A549 (cell line): ENCODE measurements around the gene PLEKHA6. TPM values are rescaled to one million over a fixed set of nuclear protein-coding genes. Genes with fewer than 3 reads are reported as not detected.

ENCODE experiments used
- ATAC-seq, 2 experiments: fragments of 200-7000 bp in 1 of 2; fragments of >200 bp in 1 of 2; cut with Nextera tagmentation in 1 of 2; cut with Tn5 transposase in 1 of 2; 3 replicates each; pipeline versions ENCODE4 v1.8.0 to v1.9.1; 2018 to 2020; ENCODE audit warnings: mild to moderate bottlenecking in 1 of 2, moderate library complexity in 1 of 2
- CTCF ChIA-PET: fragments of 300-600 bp; sonication (Branson Sonifier 250); formaldehyde crosslinking; extraction: SDS; loops from one replicate; lab custom pipeline; 2021; ENCODE audit warnings: antibody characterized with exemption, inconsistent platforms; lab: Yijun Ruan, JAX
- POLR2A ChIA-PET: fragments of 350-600 bp; formaldehyde crosslinking; extraction: SDS; loops from one replicate; lab custom pipeline; 2021; ENCODE audit warnings: antibody characterized with exemption, inconsistent platforms; lab: Yijun Ruan, JAX
- DNase-seq, 2 experiments: peaks; one replicate each; pipeline versions ENCODE4 v3.0.0 to v3.0.0-alpha.2; 2011 to 2016; ENCODE audit warnings: low read depth in 1 of 2, low spot score in 1 of 2
- FAIRE-seq: peaks from 2 replicates; lab custom pipeline; 2011; peaks lifted over from hg19 to GRCh38; lab: Jason Lieb, UNC
- H3K27ac ChIP-seq, 2 experiments: fragments of >200 bp; sonication (Bioruptor Twin); formaldehyde crosslinking; 3 replicates each; pipeline ENCODE4 v1.5.1; 2016 to 2017
- H3K4me1 ChIP-seq: fragments of >200 bp; sonication (Bioruptor Twin); formaldehyde crosslinking; 3 replicates; pipeline ENCODE4 v1.6.1; 2016
- H3K4me2 ChIP-seq: fragments of >200 bp; sonication (Bioruptor Twin); formaldehyde crosslinking; 3 replicates; pipeline ENCODE4 v1.6.1; 2016
- H3K4me3 ChIP-seq: fragments of >200 bp; sonication (Bioruptor Twin); formaldehyde crosslinking; 3 replicates; pipeline ENCODE4 v1.5.1; 2016
- H3K9me3 ChIP-seq: fragments of >200 bp; sonication (Bioruptor Twin); formaldehyde crosslinking; 3 replicates; pipeline ENCODE4 v1.6.1; 2016
- CBX2 ChIP-seq: fragments of 200-600 bp; sonication (generic); IDR thresholded peaks from 2 replicates; pipeline ENCODE4 v1.6.1; 2016; ENCODE audit warnings: low read depth, mild to moderate bottlenecking, borderline replicate concordance
- CBX8 ChIP-seq: fragments of 200-600 bp; sonication (generic); IDR thresholded peaks from 2 replicates; pipeline ENCODE4 v1.6.1; 2016
- CHD4 ChIP-seq: fragments of 200-600 bp; sonication (generic); IDR thresholded peaks from 2 replicates; pipeline ENCODE4 v1.6.1; 2016; ENCODE audit warnings: antibody characterized with exemption, mild to moderate bottlenecking, borderline replicate concordance
- EHMT2 ChIP-seq: fragments of 200-600 bp; sonication (generic); IDR thresholded peaks from 2 replicates; pipeline ENCODE4 v1.6.1; 2016; ENCODE audit warnings: antibody characterized with exemption, low read depth, mild to moderate bottlenecking, moderate library complexity
- EP300 ChIP-seq, 2 experiments: fragments of >200 bp; sonication (Bioruptor Twin); formaldehyde crosslinking; IDR thresholded peaks; 2 replicates in 1 of 2; 3 replicates in 1 of 2; pipeline ENCODE4 v1.6.1; 2016 to 2017
- FOSB ChIP-seq: fragments of 250-450 bp; sonication (Bioruptor Pico); IDR thresholded peaks from 2 replicates; pipeline ENCODE4 v1.5.0; 2020; ENCODE audit warnings: mild to moderate bottlenecking, moderate library complexity
- GATA3 ChIP-seq: IDR thresholded peaks from 2 replicates; pipeline ENCODE4 v1.6.1; 2012; ENCODE audit warnings: borderline replicate concordance
- JUN ChIP-seq, 2 experiments: fragments of >200 bp; sonication (Bioruptor Twin); formaldehyde crosslinking; IDR thresholded peaks; 2 replicates in 1 of 2; 3 replicates in 1 of 2; pipeline ENCODE4 v1.6.1; 2016 to 2017
- KDM5A ChIP-seq: fragments of 200-600 bp; sonication (generic); IDR thresholded peaks from 2 replicates; pipeline ENCODE4 v1.6.1; 2016; ENCODE audit warnings: antibody characterized with exemption, mild to moderate bottlenecking
- MAZ ChIP-seq: fragments of 150-350 bp; IDR thresholded peaks from 2 replicates; pipeline ENCODE4 v1.6.1; 2014; ENCODE audit warnings: antibody characterized with exemption, low read depth, low read length, borderline replicate concordance
- NPAS2 ChIP-seq: fragments of 250-450 bp; sonication (Bioruptor Pico); IDR thresholded peaks from 2 replicates; pipeline ENCODE4 v1.8.0; 2022; ENCODE audit warnings: mild to moderate bottlenecking, moderate library complexity, borderline replicate concordance
- POLR2A ChIP-seq: IDR thresholded peaks from 2 replicates; pipeline ENCODE4 v1.6.1; 2012; ENCODE audit warnings: mild to moderate bottlenecking, low read length
- POLR2AphosphoS2 ChIP-seq: conservative IDR thresholded peaks from 2 replicates; pipeline ENCODE4 v1.6.1; 2012; ENCODE audit warnings: low read length, improper control_type of control experiment, inconsistent platforms
- RCOR1 ChIP-seq: fragments of 150-350 bp; IDR thresholded peaks from 2 replicates; pipeline ENCODE4 v1.6.1; 2014; ENCODE audit warnings: antibody characterized with exemption, low read length, low read depth
- RFX5 ChIP-seq: fragments of 450-650 bp; IDR thresholded peaks from 2 replicates; pipeline ENCODE4 v1.7.1; 2014; ENCODE audit warnings: antibody characterized with exemption, mild to moderate bottlenecking, moderate library complexity
- SREBF2 ChIP-seq: fragments of 450-650 bp; IDR thresholded peaks from 2 replicates; pipeline ENCODE4 v1.6.1; 2014; ENCODE audit warnings: mild to moderate bottlenecking, moderate library complexity
- ZC3H11A ChIP-seq: fragments of 450-650 bp; IDR thresholded peaks from 2 replicates; pipeline ENCODE4 v1.6.1; 2014; ENCODE audit warnings: antibody characterized with exemption, mild to moderate bottlenecking
- ZNF302 ChIP-seq: fragments of 250-450 bp; sonication (Bioruptor Pico); IDR thresholded peaks from 2 replicates; pipeline ENCODE4 v1.9.0; 2021; ENCODE audit warnings: inconsistent platforms, mild to moderate bottlenecking, moderate library complexity
- WGBS: methylation state at CpG from one replicate; pipeline ENCODE4 v1.1.6; 2017; ENCODE audit errors: missing lambda C conversion rate; 5-methylcytosine and 5-hydroxymethylcytosine counted together
- polyA plus RNA-seq, 4 experiments: library from polyadenylated mRNA; depleted of rRNA in 3 of 4; stranded (reverse); fragments of >200 nt; fragmentation: RNase III in 1 of 4; extraction: RNeasy Plus Mini Kit Qiagen cat#74134 plus additional on column Dnase treatment in 1 of 4; gene quantifications; 2 replicates in 3 of 4; 3 replicates in 1 of 4; pipeline ENCODE4 v1.2.3, GENCODE V29; 2011 to 2017
- TF ChIP-seq, protein P1 (sequence below): fragments of >200 bp; sonication (Bioruptor Twin); formaldehyde crosslinking; IDR thresholded peaks from 3 replicates; pipeline ENCODE4 v1.6.1; 2016
- TF ChIP-seq, protein P2 (sequence below): IDR thresholded peaks from 2 replicates; pipeline ENCODE4 v1.6.1; 2012; ENCODE audit warnings: low read depth, borderline replicate concordance
- TF ChIP-seq, protein P3 (sequence below): fragments of 250-450 bp; sonication (Bioruptor Pico); IDR thresholded peaks from 2 replicates; pipeline ENCODE4 v1.5.0; 2020; ENCODE audit warnings: low read depth, mild to moderate bottlenecking, moderate library complexity
- TF ChIP-seq, protein P4 (sequence below): fragments of 150-350 bp; IDR thresholded peaks from 2 replicates; pipeline ENCODE4 v1.6.1; 2014; ENCODE audit warnings: low read depth, mild to moderate bottlenecking, low read length
- TF ChIP-seq, protein P5 (sequence below): fragments of 450-650 bp; IDR thresholded peaks from 2 replicates; pipeline ENCODE4 v1.6.1; 2014; ENCODE audit warnings: antibody characterized with exemption
- TF ChIP-seq, protein P6 (sequence below): IDR thresholded peaks from 2 replicates; pipeline ENCODE4 v1.6.1; 2012

PLEKHA6 gene
- polyA plus RNA-seq, 2 of the 4 experiments (the other 2 are of a cell fraction) = 13.0 to 26.2 TPM

DNA sequence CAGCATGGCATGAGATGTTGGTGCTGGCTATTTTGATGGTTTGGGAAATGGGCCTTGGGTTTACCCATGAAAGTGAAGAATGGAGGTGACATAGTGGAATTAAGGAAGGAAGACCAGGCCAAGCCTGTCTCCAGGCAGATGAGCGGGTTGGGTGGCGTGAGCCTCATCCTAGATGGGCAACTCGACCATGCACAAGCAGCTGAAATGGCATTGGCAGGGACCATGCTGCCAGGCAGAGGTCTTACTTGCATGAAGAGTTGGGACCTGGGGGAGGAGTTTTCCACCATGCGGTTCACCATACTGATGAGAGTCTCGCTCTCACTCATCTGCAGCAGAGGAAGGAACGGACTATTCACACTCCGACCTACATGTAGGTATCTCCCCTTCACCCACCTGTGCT is 108.4 kb downstream of the PLEKHA6 start (continued):
- TF ChIP-seq, protein P1, sequence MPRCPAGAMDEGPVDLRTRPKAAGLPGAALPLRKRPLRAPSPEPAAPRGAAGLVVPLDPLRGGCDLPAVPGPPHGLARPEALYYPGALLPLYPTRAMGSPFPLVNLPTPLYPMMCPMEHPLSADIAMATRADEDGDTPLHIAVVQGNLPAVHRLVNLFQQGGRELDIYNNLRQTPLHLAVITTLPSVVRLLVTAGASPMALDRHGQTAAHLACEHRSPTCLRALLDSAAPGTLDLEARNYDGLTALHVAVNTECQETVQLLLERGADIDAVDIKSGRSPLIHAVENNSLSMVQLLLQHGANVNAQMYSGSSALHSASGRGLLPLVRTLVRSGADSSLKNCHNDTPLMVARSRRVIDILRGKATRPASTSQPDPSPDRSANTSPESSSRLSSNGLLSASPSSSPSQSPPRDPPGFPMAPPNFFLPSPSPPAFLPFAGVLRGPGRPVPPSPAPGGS = no peak

DNA sequence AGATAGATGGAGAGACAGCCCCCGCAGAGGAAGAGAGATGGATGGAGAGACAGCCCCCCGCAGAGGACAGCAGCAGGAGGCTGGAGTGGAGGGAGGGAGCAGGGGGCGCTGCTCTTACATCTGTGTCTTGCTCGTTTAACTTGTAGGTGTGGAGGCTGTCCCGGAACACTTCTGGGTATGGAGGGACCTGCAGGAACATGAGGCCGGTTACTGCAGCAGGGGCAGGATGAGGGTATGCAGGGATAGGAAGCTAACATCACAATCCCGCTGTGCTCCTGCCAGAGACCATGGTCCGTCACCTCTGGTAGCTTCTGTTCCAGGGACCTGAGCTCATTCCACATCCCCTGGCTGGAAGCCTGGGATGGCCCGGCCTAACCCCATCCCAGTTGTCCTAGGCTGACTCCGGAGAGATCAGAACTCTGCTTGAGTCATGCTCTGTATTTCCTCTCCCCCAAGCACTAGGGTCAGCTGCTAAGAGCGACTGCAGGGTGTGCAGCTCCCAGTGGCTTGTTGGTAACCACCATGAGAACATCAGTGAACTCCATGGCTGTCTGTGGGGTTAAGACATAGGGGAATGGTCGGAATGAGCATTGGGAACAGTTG is 109.2 kb downstream of the PLEKHA6 start:
- Histone ChIP-seq H3K4me3 (no peak overlapping the region), H3K9me3 (no peaks in the 10 kb centered on the region), H3K27ac (no peak overlapping the region), H3K4me2 (no peak overlapping the region), H3K4me1 (peaks cover 21% of the 10 kb centered on the region)
- CTCF ChIA-PET = interaction anchor here (2.1 kb wide), 1 partner anchor 148 kb away, joined by 6 read pairs; no protein-coding TSS in a partner anchor
- TF ChIP-seq SREBF2 (no peak), KDM5A (no peak), MAZ (no peak), RFX5 (no peak), POLR2A (no peak), ZC3H11A (no peak), FOSB (no peak), NPAS2 (CRISPR knock-in tag) (no peak), CBX8 (no peak), RCOR1 (no peak)
- TF ChIP-seq, protein P2, sequence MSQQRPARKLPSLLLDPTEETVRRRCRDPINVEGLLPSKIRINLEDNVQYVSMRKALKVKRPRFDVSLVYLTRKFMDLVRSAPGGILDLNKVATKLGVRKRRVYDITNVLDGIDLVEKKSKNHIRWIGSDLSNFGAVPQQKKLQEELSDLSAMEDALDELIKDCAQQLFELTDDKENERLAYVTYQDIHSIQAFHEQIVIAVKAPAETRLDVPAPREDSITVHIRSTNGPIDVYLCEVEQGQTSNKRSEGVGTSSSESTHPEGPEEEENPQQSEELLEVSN = no peak
- POLR2A ChIA-PET = no interaction called here
- 73% methylated on average over 10 of the region's 12 CpGs for WGBS
- ATAC-seq (no peak), FAIRE-seq (no peak), DNase-seq (no peak)

DNA sequence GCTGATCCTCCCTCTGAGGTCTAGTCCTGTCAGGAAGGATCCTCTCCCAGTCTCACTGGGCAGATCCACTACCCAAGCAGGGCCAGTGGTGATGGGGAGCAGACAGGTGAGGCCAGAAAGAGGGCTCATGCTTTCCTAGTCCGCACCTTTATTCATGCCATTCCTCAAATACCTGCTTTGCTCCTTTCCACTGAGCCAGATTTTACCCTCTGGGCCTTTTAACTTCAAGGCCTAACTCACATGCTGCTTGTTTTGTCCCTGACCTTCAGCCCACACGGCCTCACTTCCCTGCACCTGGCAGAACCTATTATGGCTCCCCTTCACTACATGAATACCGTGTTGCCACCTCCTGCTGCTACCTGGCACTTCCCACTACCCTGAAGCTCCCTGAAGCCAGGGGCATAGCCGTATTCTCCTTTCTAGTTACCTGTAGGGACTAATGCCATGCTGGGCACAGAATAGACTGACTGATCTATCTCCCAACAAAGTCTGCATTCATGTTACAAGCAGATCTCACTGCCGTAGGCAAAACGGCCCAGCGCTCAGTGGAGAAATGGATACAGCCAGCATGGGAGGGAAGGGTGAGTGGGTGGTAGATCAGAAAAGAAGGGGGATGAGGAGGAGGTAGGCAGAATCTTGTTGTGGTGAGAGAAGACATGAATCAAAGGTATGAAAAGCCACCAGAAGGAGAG is 109.8 kb downstream of the PLEKHA6 start:
- WGBS = 88% methylated on average over 7 of the region's 7 CpGs
- ChIA-PET POLR2A (no interaction called here), CTCF (interaction anchor here (2.1 to 4.7 kb wide), 2 partner anchors 8 to 149 kb away, joined by 6 to 27 read pairs; no protein-coding TSS in a partner anchor)
- H3K4me3 ChIP-seq = no peak overlapping the region
- FAIRE-seq = no peak
- no peak overlapping the region for H3K27ac ChIP-seq
- DNase-seq = no peak
- H3K4me1 ChIP-seq = peaks cover 14% of the 10 kb centered on the region
- ATAC-seq = no peak
- no peaks in the 10 kb centered on the region for H3K9me3 ChIP-seq
- no peak overlapping the region for H3K4me2 ChIP-seq
- no peak for TF ChIP-seq GATA3
- TF ChIP-seq JUN (IDR thresholded peaks at IDR 0.05) = no peak
- TF ChIP-seq, all 56 proteins: peak for 0

DNA sequence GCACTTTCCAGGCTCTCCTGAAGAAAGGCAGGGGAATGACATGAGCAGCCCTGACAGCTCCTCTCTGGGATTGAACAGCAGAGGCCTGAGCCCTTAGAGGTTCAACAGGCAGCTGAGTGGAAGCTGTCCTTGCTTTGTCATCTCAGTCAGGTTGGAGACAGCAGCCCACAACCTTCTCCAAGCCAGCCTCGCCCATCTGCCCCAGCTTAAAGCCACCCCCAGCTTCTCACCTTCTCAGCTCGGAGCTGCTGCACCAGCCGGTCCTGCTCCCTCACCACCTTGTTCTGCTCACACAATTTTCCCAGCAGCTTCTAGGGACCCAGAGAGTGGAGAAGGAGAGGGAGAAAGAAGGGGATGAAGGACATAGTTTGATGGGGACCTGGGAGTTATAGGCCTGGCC is 110.8 kb downstream of the PLEKHA6 start:
- FAIRE-seq (no peak), ATAC-seq (no peak), DNase-seq (no peak)
- WGBS = 89% methylated on average over 3 of the region's 3 CpGs
- Histone ChIP-seq H3K4me3 (no peak overlapping the region), H3K9me3 (no peaks in the 10 kb centered on the region), H3K4me2 (no peak overlapping the region), H3K27ac (no peak overlapping the region), H3K4me1 (peaks cover 5% of the 10 kb centered on the region)
- ChIA-PET POLR2A (no interaction called here), CTCF (interaction anchor here (0.7 to 4.7 kb wide), 8 partner anchors 9 to 150 kb away, joined by 3 to 27 read pairs (median 4); partner anchors contain the start of gene GOLT1A)
- TF ChIP-seq, protein P1 = no peak
- TF ChIP-seq, protein P3, sequence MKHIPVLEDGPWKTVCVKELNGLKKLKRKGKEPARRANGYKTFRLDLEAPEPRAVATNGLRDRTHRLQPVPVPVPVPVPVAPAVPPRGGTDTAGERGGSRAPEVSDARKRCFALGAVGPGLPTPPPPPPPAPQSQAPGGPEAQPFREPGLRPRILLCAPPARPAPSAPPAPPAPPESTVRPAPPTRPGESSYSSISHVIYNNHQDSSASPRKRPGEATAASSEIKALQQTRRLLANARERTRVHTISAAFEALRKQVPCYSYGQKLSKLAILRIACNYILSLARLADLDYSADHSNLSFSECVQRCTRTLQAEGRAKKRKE (CRISPR knock-in tag) = no peak
- TF ChIP-seq KDM5A (no peak), GATA3 (no peak), ZNF302 (no peak), EP300 (IDR thresholded peaks at IDR 0.05) (no peak), CHD4 (no peak), POLR2A (no peak), FOSB (no peak), POLR2AphosphoS2 (no peak), MAZ (no peak), EHMT2 (no peak), CBX2 (no peak)
- TF ChIP-seq, protein P4, sequence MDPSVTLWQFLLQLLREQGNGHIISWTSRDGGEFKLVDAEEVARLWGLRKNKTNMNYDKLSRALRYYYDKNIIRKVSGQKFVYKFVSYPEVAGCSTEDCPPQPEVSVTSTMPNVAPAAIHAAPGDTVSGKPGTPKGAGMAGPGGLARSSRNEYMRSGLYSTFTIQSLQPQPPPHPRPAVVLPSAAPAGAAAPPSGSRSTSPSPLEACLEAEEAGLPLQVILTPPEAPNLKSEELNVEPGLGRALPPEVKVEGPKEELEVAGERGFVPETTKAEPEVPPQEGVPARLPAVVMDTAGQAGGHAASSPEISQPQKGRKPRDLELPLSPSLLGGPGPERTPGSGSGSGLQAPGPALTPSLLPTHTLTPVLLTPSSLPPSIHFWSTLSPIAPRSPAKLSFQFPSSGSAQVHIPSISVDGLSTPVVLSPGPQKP = no peak
- TF ChIP-seq, protein P5, sequence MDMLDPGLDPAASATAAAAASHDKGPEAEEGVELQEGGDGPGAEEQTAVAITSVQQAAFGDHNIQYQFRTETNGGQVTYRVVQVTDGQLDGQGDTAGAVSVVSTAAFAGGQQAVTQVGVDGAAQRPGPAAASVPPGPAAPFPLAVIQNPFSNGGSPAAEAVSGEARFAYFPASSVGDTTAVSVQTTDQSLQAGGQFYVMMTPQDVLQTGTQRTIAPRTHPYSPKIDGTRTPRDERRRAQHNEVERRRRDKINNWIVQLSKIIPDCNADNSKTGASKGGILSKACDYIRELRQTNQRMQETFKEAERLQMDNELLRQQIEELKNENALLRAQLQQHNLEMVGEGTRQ = no peak
- TF ChIP-seq, protein P6, sequence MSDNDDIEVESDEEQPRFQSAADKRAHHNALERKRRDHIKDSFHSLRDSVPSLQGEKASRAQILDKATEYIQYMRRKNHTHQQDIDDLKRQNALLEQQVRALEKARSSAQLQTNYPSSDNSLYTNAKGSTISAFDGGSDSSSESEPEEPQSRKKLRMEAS = no peak
